GM23338 (cell line): Measurements from ENCODE around the gene TMPRSS3. TPM values are rescaled to one million over a fixed set of nuclear protein-coding genes. Genes with fewer than 3 reads are reported as not detected.

Experiments used
- ATAC-seq: fragments of 200-7000 bp; cut with Tn5 transposase; 3 replicates; pipeline ENCODE4 v1.9.1; 2020
- DNase-seq: peaks from one replicate; pipeline ENCODE4 v3.0.0-alpha.2; 2015; ENCODE audit warnings: low spot score
- H2AFZ ChIP-seq: fragments of 200-600 bp; sonication (generic); 2 replicates; pipeline ENCODE4 v1.8.0; 2016; ENCODE audit warnings: antibody characterized with exemption, mild to moderate bottlenecking, moderate library complexity
- H3F3A ChIP-seq: fragments of 200-600 bp; sonication (generic); replicated peaks from 2 replicates; pipeline ENCODE4 v1.8.0; 2017; ENCODE audit warnings: antibody characterized with exemption, mixed run types, low read depth
- H3K27ac ChIP-seq: fragments of 200-600 bp; sonication (generic); 2 replicates; pipeline ENCODE4 v1.6.1; 2016; ENCODE audit warnings: low read depth
- H3K27me3 ChIP-seq: fragments of 200-600 bp; sonication (generic); 2 replicates; pipeline ENCODE4 v1.8.0; 2016; ENCODE audit warnings: mild to moderate bottlenecking, mixed run types, moderate library complexity; ENCODE audit not compliant: insufficient read depth
- H3K36me3 ChIP-seq: fragments of 200-600 bp; sonication (generic); 2 replicates; pipeline ENCODE4 v1.8.0; 2016; ENCODE audit warnings: mild to moderate bottlenecking; ENCODE audit not compliant: insufficient read depth
- H3K4me1 ChIP-seq: fragments of 200-600 bp; sonication (generic); 2 replicates; pipeline ENCODE4 v1.8.0; 2016; ENCODE audit warnings: mild to moderate bottlenecking, moderate library complexity; ENCODE audit not compliant: insufficient read depth
- H3K4me2 ChIP-seq: fragments of 200-600 bp; sonication (generic); 2 replicates; pipeline ENCODE4 v1.7.1; 2017; ENCODE audit warnings: mixed run types
- H3K4me3 ChIP-seq: fragments of 200-600 bp; sonication (generic); 2 replicates; pipeline ENCODE4 v1.6.1; 2016; ENCODE audit warnings: mixed run types
- H3K79me2 ChIP-seq: fragments of 200-600 bp; sonication (generic); replicated peaks from 2 replicates; pipeline ENCODE4 v1.8.0; 2017; ENCODE audit warnings: mild to moderate bottlenecking; ENCODE audit not compliant: insufficient read depth
- H3K9me2 ChIP-seq: fragments of 200-600 bp; sonication (generic); 2 replicates; pipeline ENCODE4 v1.8.0; 2017; ENCODE audit not compliant: insufficient read depth
- H4K20me1 ChIP-seq: fragments of 200-600 bp; sonication (generic); replicated peaks from 2 replicates; pipeline ENCODE4 v1.8.0; 2017; ENCODE audit warnings: mild to moderate bottlenecking; ENCODE audit not compliant: insufficient read depth
- H3K27ac Mint-ChIP-seq: 2 replicates; pipeline ENCODE4 v1.8.0; 2020; ENCODE audit warnings: inconsistent platforms, mild to moderate bottlenecking, moderate library complexity, mixed read lengths
- H3K27me3 Mint-ChIP-seq: 3 replicates; pipeline ENCODE4 v1.8.0; 2022; ENCODE audit warnings: low read depth, mild to moderate bottlenecking, moderate library complexity, mixed read lengths, inconsistent platforms; ENCODE audit not compliant: insufficient read depth, poor library complexity
- H3K36me3 Mint-ChIP-seq: 3 replicates; pipeline ENCODE4 v1.8.0; 2021; ENCODE audit warnings: low read depth, mild to moderate bottlenecking, inconsistent platforms, moderate library complexity, mixed read lengths
- H3K4me1 Mint-ChIP-seq: 3 replicates; pipeline ENCODE4 v1.8.0; 2020; ENCODE audit warnings: mild to moderate bottlenecking, inconsistent platforms, mixed read lengths
- H3K4me3 Mint-ChIP-seq: 3 replicates; pipeline ENCODE4 v1.8.0; 2021; ENCODE audit warnings: moderate library complexity, mild to moderate bottlenecking, inconsistent platforms, mixed read lengths
- H3K9me3 Mint-ChIP-seq: 3 replicates; pipeline ENCODE4 v1.8.0; 2020; ENCODE audit warnings: moderate library complexity, mild to moderate bottlenecking, inconsistent platforms, mixed read lengths
- CTCF ChIP-seq, 2 experiments: fragments of 200-600 bp in 1 of 2; sonication (generic) in 1 of 2; conservative IDR thresholded peaks; 2 replicates each; pipeline versions ENCODE4 v1.5.1 to v1.6.1; 2016 to 2017; ENCODE audit warnings: antibody characterized with exemption in 2 of 2, low read depth in 2 of 2, mild to moderate bottlenecking in 2 of 2, moderate library complexity in 1 of 2
- POLR2AphosphoS5 ChIP-seq: IDR thresholded peaks from 2 replicates; pipeline ENCODE4 v1.6.1; 2016; ENCODE audit warnings: antibody characterized with exemption, low read depth
- STAT1 ChIP-seq: IDR thresholded peaks from one replicate; pipeline ENCODE4 v1.6.1; 2016; ENCODE audit warnings: antibody characterized with exemption; ENCODE audit not compliant: unreplicated experiment
- ZNF114 ChIP-seq: fragments of 250-450 bp; sonication (Bioruptor Pico); IDR thresholded peaks from 2 replicates; pipeline ENCODE4 v1.5.0; 2020; ENCODE audit warnings: mild to moderate bottlenecking, moderate library complexity
- polyA plus RNA-seq: library from polyadenylated mRNA; unstranded; fragments of >200 nt; fragmentation: Nextera tagmentation; extraction: Ambion mirVana; gene quantifications from 2 replicates; pipeline ENCODE4 v1.2.1, GENCODE V29; 2016
- total RNA-seq: library from RNA; depleted of rRNA; stranded (reverse); fragments of >200 nt; shearing (Covaris generic); gene quantifications from 2 replicates; pipeline ENCODE4 v1.2.3, GENCODE V29; 2014
- TF ChIP-seq, protein P1 (sequence below): fragments of 250-450 bp; sonication (Bioruptor Pico); IDR thresholded peaks from 2 replicates; pipeline ENCODE4 v1.5.0; 2020; ENCODE audit warnings: mild to moderate bottlenecking, moderate library complexity

TMPRSS3 gene
- total and polyA plus RNA-seq, 2 experiments from 2014 or later, result 0.17 TPM; not detected in 1

DNA sequence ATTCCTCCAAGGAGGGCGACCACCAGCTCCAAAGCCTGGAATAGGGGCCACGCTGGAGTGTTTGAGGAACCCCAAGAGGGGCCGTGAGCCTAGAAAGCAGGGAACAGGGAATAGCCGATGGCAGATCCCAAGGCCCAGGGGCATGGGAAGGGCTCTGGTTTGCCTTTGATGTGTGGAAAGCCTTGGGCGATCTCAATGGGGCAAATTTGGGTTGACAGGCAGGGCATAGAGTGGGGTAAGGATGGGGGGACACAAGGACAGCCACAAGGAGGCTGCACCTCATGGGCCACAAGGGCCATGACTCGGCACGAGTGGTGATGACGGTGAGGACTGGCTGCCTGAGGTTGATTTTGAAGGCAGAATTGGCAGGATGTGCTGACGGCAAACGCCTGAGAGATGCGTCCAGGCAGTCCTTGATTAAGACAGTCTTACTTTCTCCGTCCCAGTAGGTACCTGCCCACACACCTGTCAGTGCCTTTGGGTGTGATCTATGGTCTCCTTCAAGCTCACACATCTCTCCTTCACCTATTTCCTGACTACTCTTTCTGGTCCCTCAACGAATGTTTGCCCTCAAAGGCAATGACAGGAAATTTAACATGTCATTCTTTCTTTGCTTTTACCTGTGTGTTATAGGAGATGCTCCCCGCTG is 2.0 kb upstream of the TMPRSS3 start:
- Histone ChIP-seq H3K4me3 (no peak overlapping the region), H3K9me2 (0 out of 2 replicates have a peak, but pooled peaks cover 3% of the 10 kb centered on the region), H3K4me1 (no peaks in the 10 kb centered on the region), H3K79me2 (no peaks in the 10 kb centered on the region), H3K36me3 (no peaks in the 10 kb centered on the region), H3K27ac (no peak overlapping the region), H2AFZ (no peak overlapping the region), H4K20me1 (no peaks in the 10 kb centered on the region), H3F3A (no peaks in the 10 kb centered on the region), H3K27me3 (no peaks in the 10 kb centered on the region), H3K4me2 (no peak overlapping the region)
- H3K4me1 Mint-ChIP-seq, result peaks cover 3% of the 10 kb centered on the region; the same call in 1 of the 3 replicates
- H3K9me3 Mint-ChIP-seq, result peaks cover 5% of the 10 kb centered on the region; the same call in 1 of the 3 replicates
- no peaks in the 10 kb centered on the region; the same call in 1 of the 3 replicates for H3K36me3 Mint-ChIP-seq
- H3K4me3 Mint-ChIP-seq, result no peak overlapping the region
- TF ChIP-seq STAT1 (no peak), POLR2AphosphoS5 (no peak), ZNF114 (CRISPR knock-in tag) (no peak), CTCF (conservative IDR thresholded peaks at IDR 0.05; ENCODE audit: low read depth in 2 of 2) (no peak)
- TF ChIP-seq, protein P1, sequence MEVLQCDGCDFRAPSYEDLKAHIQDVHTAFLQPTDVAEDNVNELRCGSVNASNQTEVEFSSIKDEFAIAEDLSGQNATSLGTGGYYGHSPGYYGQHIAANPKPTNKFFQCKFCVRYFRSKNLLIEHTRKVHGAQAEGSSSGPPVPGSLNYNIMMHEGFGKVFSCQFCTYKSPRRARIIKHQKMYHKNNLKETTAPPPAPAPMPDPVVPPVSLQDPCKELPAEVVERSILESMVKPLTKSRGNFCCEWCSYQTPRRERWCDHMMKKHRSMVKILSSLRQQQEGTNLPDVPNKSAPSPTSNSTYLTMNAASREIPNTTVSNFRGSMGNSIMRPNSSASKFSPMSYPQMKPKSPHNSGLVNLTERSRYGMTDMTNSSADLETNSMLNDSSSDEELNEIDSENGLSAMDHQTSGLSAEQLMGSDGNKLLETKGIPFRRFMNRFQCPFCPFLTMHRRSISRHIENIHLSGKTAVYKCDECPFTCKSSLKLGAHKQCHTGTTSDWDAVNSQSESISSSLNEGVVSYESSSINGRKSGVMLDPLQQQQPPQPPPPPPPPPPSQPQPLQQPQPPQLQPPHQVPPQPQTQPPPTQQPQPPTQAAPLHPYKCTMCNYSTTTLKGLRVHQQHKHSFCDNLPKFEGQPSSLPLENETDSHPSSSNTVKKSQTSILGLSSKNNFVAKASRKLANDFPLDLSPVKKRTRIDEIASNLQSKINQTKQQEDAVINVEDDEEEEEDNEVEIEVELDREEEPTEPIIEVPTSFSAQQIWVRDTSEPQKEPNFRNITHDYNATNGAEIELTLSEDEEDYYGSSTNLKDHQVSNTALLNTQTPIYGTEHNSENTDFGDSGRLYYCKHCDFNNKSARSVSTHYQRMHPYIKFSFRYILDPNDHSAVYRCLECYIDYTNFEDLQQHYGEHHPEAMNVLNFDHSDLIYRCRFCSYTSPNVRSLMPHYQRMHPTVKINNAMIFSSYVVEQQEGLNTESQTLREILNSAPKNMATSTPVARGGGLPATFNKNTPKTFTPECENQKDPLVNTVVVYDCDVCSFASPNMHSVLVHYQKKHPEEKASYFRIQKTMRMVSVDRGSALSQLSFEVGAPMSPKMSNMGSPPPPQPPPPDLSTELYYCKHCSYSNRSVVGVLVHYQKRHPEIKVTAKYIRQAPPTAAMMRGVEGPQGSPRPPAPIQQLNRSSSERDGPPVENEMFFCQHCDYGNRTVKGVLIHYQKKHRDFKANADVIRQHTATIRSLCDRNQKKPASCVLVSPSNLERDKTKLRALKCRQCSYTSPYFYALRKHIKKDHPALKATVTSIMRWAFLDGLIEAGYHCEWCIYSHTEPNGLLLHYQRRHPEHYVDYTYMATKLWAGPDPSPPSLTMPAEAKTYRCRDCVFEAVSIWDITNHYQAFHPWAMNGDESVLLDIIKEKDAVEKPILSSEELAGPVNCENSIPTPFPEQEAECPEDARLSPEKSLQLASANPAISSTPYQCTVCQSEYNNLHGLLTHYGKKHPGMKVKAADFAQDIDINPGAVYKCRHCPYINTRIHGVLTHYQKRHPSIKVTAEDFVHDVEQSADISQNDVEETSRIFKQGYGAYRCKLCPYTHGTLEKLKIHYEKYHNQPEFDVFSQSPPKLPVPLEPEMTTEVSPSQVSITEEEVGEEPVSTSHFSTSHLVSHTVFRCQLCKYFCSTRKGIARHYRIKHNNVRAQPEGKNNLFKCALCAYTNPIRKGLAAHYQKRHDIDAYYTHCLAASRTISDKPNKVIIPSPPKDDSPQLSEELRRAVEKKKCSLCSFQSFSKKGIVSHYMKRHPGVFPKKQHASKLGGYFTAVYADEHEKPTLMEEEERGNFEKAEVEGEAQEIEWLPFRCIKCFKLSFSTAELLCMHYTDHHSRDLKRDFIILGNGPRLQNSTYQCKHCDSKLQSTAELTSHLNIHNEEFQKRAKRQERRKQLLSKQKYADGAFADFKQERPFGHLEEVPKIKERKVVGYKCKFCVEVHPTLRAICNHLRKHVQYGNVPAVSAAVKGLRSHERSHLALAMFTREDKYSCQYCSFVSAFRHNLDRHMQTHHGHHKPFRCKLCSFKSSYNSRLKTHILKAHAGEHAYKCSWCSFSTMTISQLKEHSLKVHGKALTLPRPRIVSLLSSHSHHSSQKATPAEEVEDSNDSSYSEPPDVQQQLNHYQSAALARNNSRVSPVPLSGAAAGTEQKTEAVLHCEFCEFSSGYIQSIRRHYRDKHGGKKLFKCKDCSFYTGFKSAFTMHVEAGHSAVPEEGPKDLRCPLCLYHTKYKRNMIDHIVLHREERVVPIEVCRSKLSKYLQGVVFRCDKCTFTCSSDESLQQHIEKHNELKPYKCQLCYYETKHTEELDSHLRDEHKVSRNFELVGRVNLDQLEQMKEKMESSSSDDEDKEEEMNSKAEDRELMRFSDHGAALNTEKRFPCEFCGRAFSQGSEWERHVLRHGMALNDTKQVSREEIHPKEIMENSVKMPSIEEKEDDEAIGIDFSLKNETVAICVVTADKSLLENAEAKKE (CRISPR knock-in tag), result no peak
- no peak for DNase-seq
- H3K27me3 Mint-ChIP-seq, result peaks cover 5% of the 10 kb centered on the region
- H3K27ac Mint-ChIP-seq, result no peak overlapping the region
- no peak for ATAC-seq
